Adrenal gland (tissue), 12 donors: ENCODE results near the gene SETD6. TPM values are rescaled to one million over a fixed set of nuclear protein-coding genes. Genes with fewer than 3 reads are reported as not detected.
A peak's percentile ranks its signal among the peaks of the same experiment; 100 is the strongest.

ENCODE experiments used
- DNase-seq, 7 donors: peaks; one replicate each; pipeline ENCODE4 v3.0.0-alpha.2; 2019 to 2020
- H3K27ac ChIP-seq, 5 donors: fragments of 200-600 bp; sonication (generic) in 4 of 5; 1 replicate in 3 of 5; 2 replicates in 2 of 5; pipeline versions ENCODE4 v1.5.1 to v1.8.0; 2016 to 2020; ENCODE audit warnings: mild to moderate bottlenecking in 1 of 5
- H3K27me3 ChIP-seq: fragments of 200-600 bp; 2 replicates; pipeline ENCODE4 v1.8.0; 2021
- H3K36me3 ChIP-seq, 2 donors: fragments of 200-600 bp; replicated peaks in 1 of 2; 1 replicate in 1 of 2; 2 replicates in 1 of 2; pipeline versions ENCODE4 v1.5.1 to v1.8.0; 2018 to 2022
- H3K4me1 ChIP-seq, 2 donors: fragments of 200-600 bp; replicated peaks in 1 of 2; 1 replicate in 1 of 2; 2 replicates in 1 of 2; pipeline versions ENCODE4 v1.5.1 to v1.8.0; 2018 to 2021
- H3K4me3 ChIP-seq, 4 donors: fragments of 200-600 bp; sonication (generic) in 3 of 4; one replicate each; pipeline ENCODE4 v1.5.1; 2016 to 2018
- H3K9me3 ChIP-seq, 3 donors: fragments of 200-600 bp; sonication (generic) in 1 of 3; replicated peaks in 1 of 3; 1 replicate in 2 of 3; 2 replicates in 1 of 3; pipeline versions ENCODE4 v1.5.1 to v1.8.0; 2016 to 2021
- POLR2A ChIP-seq, 2 donors: fragments of 450-650 bp; IDR thresholded peaks; one replicate each; pipeline ENCODE4 v1.6.1; 2017; ENCODE audit warnings: antibody characterized with exemption in 2 of 2, mild to moderate bottlenecking in 2 of 2, moderate library complexity in 1 of 2
- WGBS, 4 donors: extraction: QIAGEN DNeasy Blood & Tissue Kit in 2 of 4; methylation state at CpG; one replicate each; pipeline versions ENCODE4 v1.1.5 to v1.1.7; 2013 to 2017; 5-methylcytosine and 5-hydroxymethylcytosine counted together
- intact Hi-C, 2 donors: fragments of 100-400 bp; cut with DNase I; formaldehyde crosslinking; loops; one replicate each; pipeline versions ENCODE4 v1.14.1 to v1.15.0; 2022 to 2023
- polyA plus RNA-seq, 3 donors: library from polyadenylated mRNA; stranded (reverse); fragments of 200-250 nt in 2 of 3; fragments of 350-450 nt in 1 of 3; fragmentation: Illumina TruSeq in 1 of 3; extraction: RNeasy Lipid Tissue Mini Kit (QIAGEN cat#74804) in 1 of 3; gene quantifications; one replicate each; pipeline ENCODE4 v1.2.3, GENCODE V29; 2013 to 2014
- total RNA-seq, 9 donors: library from RNA; depleted of rRNA in 4 of 9; stranded (reverse); fragments of >200 nt in 4 of 9; fragments of 120-200 nt in 1 of 9; fragmentation: NEBNext Ultra II Directional in 1 of 9; extraction: Animal tissue kit (Norgen Biotek cat#: 25700) in 1 of 9; gene quantifications; one replicate each; pipeline versions ENCODE4 v1.1.0 to v1.2.4, GENCODE V29; 2013 to 2023
- TF ChIP-seq, protein P1 (sequence below), 6 experiments: fragments of 450-650 bp in 4 of 6; fragments of 200-600 bp in 2 of 6; sonication (generic) in 1 of 6; IDR thresholded peaks; 1 replicate in 5 of 6; 2 replicates in 1 of 6; pipeline versions ENCODE4 v1.5.1 to v1.8.0; 2016 to 2021; ENCODE audit warnings: antibody characterized with exemption in 6 of 6, mild to moderate bottlenecking in 2 of 6, moderate library complexity in 1 of 6
- donor health status: healthy with polysubstance abuse.
- donor health status: Bipolar disorder and iron deficiency.
- donor health status: DM: yes; HTN: yes; CAD: no.
- donor health status: DM: no; HTN: no; CAD: no.
- donor health status: DM: no; HTN: no; CAD: no.
- donor health status: DM: yes; HTN: yes; CAD: no.

Gene SETD6
- total and polyA plus RNA-seq, 12 donors: 14.4 to 53.8 (median 25.8) TPM

DNA sequence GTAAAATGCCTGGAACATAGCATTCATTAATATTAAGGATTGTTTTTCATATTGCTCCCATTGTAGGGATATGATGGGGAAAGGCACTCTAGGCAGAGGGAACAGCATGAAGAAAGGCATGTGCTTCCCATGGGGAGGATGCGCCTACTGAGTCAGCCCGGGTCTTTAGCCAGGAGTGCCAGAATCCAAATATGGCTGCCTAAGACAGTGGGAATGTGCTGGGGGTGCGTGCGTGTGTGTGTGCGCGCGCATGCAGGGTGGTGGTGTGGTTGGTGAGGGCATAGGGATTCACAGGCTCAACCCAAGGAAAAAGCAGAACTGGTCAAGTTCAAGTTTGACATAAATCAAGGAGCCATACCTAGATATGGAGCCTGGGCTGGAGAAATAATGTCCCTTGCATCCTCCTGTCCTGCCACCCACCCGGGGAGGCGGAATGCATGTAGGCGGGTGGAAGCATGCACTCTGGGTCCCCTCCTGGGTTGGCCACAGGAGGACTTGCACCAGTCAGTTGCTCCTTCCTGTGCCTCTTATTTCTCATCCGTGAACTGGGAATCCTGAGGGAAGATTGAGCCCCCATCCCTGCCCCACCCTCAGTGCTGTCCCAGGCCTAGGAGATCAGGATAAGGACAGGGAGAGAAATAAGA is 34.0 kb upstream of the SETD6 start:
- DNase-seq: no peak
- Histone ChIP-seq H3K9me3 (no peaks in the 10 kb centered on the region), H3K36me3 (no peaks in the 10 kb centered on the region), H3K4me3 (no peak overlapping the region), H3K27ac (peak overlapping the region in 2 of 5 donors; percentile 62 to 72), H3K27me3 (no peaks in the 10 kb centered on the region), H3K4me1 (peaks cover 13 to 33% of the 10 kb centered on the region in 2 donors)
- intact Hi-C loops: no loop called here
- TF ChIP-seq, protein P1, sequence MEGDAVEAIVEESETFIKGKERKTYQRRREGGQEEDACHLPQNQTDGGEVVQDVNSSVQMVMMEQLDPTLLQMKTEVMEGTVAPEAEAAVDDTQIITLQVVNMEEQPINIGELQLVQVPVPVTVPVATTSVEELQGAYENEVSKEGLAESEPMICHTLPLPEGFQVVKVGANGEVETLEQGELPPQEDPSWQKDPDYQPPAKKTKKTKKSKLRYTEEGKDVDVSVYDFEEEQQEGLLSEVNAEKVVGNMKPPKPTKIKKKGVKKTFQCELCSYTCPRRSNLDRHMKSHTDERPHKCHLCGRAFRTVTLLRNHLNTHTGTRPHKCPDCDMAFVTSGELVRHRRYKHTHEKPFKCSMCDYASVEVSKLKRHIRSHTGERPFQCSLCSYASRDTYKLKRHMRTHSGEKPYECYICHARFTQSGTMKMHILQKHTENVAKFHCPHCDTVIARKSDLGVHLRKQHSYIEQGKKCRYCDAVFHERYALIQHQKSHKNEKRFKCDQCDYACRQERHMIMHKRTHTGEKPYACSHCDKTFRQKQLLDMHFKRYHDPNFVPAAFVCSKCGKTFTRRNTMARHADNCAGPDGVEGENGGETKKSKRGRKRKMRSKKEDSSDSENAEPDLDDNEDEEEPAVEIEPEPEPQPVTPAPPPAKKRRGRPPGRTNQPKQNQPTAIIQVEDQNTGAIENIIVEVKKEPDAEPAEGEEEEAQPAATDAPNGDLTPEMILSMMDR (IDR thresholded peaks at IDR 0.05): no peak
- no peak for TF ChIP-seq POLR2A (IDR thresholded peaks at IDR 0.05)
- 91 to 98% (median 95%) methylated on average over 7 to 11 of the region's 11 CpGs for WGBS, 4 donors

DNA sequence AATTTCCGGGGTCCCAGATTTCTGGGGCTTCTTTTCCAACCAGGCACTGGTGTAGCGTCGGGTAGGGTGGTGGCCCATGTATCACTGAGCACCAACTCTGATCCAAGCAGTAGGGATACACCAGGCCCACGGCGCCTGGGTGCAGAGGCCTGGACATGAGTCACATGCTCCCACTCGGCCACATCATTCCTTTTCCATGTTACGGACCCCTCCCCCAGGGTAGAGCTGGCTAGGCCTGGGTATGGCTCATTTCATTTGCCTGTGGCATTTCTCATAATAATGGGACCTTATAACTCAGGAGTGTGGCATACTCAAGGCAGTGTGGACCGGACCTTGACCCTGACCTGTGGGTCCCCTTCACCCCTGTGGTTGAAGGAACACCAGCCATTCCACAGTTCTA is 33.4 kb upstream of the SETD6 start:
- no peaks in the 10 kb centered on the region for H3K36me3 ChIP-seq
- 52 to 67% (median 58%) methylated on average over 4 to 8 of the region's 8 CpGs for WGBS, 4 donors
- peak in 5 of 7 donors; percentile 51 to 76 (median 65) for DNase-seq
- no peak overlapping the region for H3K4me3 ChIP-seq
- H3K4me1 ChIP-seq: peaks cover 14 to 27% of the 10 kb centered on the region in 2 donors
- intact Hi-C loops: no loop called here
- TF ChIP-seq, protein P1 (IDR thresholded peaks at IDR 0.05): no peak
- TF ChIP-seq POLR2A (IDR thresholded peaks at IDR 0.05): no peak
- peak overlapping the region in 2 of 5 donors; percentile 62 to 72 for H3K27ac ChIP-seq
- no peaks in the 10 kb centered on the region for H3K27me3 ChIP-seq
- H3K9me3 ChIP-seq: no peaks in the 10 kb centered on the region

DNA sequence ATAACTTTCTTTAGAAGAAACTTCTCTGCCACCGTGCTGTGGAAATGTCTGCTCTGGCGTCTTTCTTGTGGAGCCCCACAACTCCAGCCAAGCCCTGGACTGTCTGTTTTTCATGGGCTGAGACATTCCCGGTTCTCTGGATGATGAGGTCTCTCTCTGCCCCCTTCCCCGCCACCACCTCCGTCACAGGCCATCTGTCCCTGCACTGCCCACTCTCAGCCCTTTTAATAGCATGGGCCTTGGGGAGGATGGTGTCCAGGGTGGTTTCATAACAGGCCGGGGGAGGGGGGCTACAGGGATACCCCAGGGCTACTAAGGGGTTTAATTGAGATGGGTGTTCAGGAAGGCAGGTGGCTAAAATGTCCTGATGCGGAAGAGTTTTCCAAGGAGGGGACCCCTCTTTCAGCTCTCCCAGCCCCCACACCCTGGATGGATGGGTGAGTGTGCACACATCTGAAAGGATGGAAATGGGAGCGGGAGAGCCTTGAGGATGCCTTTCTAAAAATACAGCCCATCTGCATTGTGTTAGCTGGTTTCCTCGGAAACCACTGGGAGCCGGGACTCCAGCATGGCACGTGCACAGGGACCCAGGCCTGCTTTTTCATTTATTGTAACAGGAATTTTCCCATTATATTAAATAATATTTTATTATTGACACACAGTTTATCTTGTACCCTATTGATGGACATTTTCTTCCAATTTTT is 30.0 kb upstream of the SETD6 start:
- Histone ChIP-seq H3K36me3 (no peaks in the 10 kb centered on the region), H3K9me3 (no peaks in the 10 kb centered on the region), H3K27me3 (no peaks in the 10 kb centered on the region), H3K4me1 (peaks cover 33 to 36% of the 10 kb centered on the region in 2 donors), H3K4me3 (no peak overlapping the region), H3K27ac (peak overlapping the region in 1 of 5 donors; percentile 21)
- WGBS, 4 donors: 74 to 83% (median 80%) methylated on average over 11 of the region's 11 CpGs
- TF ChIP-seq POLR2A (IDR thresholded peaks at IDR 0.05): no peak
- TF ChIP-seq, protein P1 (IDR thresholded peaks at IDR 0.05): no peak
- no peak for DNase-seq
- intact Hi-C loops: loop anchor here (5.0 kb wide), 1 partner anchor 148 kb away; no protein-coding TSS in a partner anchor

DNA sequence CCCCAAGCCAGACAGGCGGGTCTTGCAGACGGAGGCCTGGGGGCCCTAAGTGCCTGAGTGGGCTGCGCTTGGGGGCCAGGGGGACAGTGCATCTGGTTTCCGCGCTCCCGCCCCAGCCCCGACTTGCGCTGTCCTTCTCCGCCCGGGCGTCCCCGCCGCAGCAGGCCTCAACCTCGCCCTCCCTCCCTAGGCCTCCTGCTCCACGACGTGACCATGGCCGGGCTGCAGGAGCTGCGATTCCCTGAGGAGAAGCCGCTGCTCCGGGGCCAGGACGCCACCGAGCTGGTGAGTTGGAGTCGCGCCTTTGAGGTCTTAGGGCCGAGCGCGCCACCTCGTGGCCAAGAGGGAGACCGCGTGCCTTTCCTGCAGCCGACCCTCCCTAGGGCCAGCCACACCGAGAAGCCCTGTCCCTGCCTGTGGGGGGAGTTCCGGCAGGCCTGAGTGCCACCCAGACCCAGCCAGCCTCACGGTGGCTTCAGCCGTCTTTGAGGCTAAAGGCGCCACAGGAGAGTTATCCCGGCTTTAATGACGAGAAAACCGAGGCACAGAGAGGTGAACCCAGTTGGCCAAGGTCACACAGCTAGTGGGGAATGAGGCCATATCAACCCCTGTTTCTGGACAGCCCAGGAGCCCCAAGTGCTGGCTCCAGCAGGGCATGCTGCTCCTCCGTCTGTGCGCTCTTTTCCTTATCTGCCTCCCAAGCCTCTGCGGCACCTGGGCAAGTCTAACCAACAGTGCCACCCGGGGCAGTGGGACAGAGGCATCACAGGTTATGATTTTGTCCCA is 27.6 kb upstream of the SETD6 start:
- H3K4me3 ChIP-seq: no peak overlapping the region
- peaks cover 25 to 27% of the 10 kb centered on the region in 2 donors for H3K4me1 ChIP-seq
- peak; percentile 88 to 95 (median 94) for DNase-seq

More for the DNA sequence above, 27.6 kb upstream of the SETD6 start:
- Histone ChIP-seq H3K27ac (peak overlapping the region in 4 of 5 donors; percentile 20 to 76 (median 57)), H3K27me3 (no peaks in the 10 kb centered on the region), H3K9me3 (no peaks in the 10 kb centered on the region), H3K36me3 (no peaks in the 10 kb centered on the region)
- 13 to 40% (median 20%) methylated on average over 10 to 43 of the region's 43 CpGs for WGBS, 4 donors
- intact Hi-C loops: loop anchor here (5.0 kb wide), 1 partner anchor 150 kb away; no protein-coding TSS in a partner anchor
- TF ChIP-seq, protein P1 (IDR thresholded peaks at IDR 0.05): peak; percentile 86 to 97 (median 96)
- TF ChIP-seq POLR2A (IDR thresholded peaks at IDR 0.05): peak in 1 of 2 donors; percentile 20
